T-cell (primary cell): ENCODE results near the gene DDX59. TPM values are rescaled to one million over a fixed set of nuclear protein-coding genes. Genes with fewer than 3 reads are reported as not detected.

Experiments
- ATAC-seq, 4 experiments: fragments of 200-7000 bp in 3 of 4; fragments of 150-1000 bp in 1 of 4; cut with Tn5 transposase; replicated peaks in 1 of 4; 1 replicate in 3 of 4; 2 replicates in 1 of 4; pipeline ENCODE4 v1.10.0; 2021; ENCODE audit warnings: moderate library complexity in 3 of 4, mild to moderate bottlenecking in 2 of 4, moderate number of reproducible peaks in 1 of 4
- CTCF ChIA-PET, 2 donors: fragments of 300-600 bp; sonication (Branson Sonifier 250); formaldehyde crosslinking; loops; one replicate each; lab custom pipeline; 2022; ENCODE audit warnings: antibody characterized with exemption in 2 of 2; lab: Charles Lee
- POLR2A ChIA-PET, 2 donors: fragments of 300-600 bp; sonication (Branson Sonifier 250); formaldehyde crosslinking; loops; one replicate each; lab custom pipeline; 2022; ENCODE audit warnings: antibody characterized with exemption in 2 of 2; lab: Charles Lee
- DNase-seq, 35 experiments: peaks; one replicate each; pipeline versions ENCODE4 v3.0.0 to v3.0.0-alpha.2; 2013 to 2023
- H3K27ac ChIP-seq: one replicate; pipeline ENCODE4 v1.5.1; 2013; ENCODE audit warnings: low read length
- H3K27me3 ChIP-seq, 2 experiments: replicated peaks in 1 of 2; 1 replicate in 1 of 2; 2 replicates in 1 of 2; pipeline versions ENCODE4 v1.6.1 to v1.7.0; 2013; ENCODE audit warnings: low read length in 1 of 2, mixed read lengths in 1 of 2; ENCODE audit not compliant: control insufficient read depth in 2 of 2, insufficient read depth in 2 of 2; ENCODE audit errors: extremely low read depth in 1 of 2
- H3K36me3 ChIP-seq, 2 donors: 1 replicate in 1 of 2; 2 replicates in 1 of 2; pipeline versions ENCODE4 v1.6.1 to v1.7.0; 2013; ENCODE audit warnings: low read length in 1 of 2; ENCODE audit not compliant: control insufficient read depth in 2 of 2, insufficient read depth in 1 of 2; ENCODE audit errors: extremely low read depth in 1 of 2
- H3K4me1 ChIP-seq, 2 experiments: 1 replicate in 1 of 2; 2 replicates in 1 of 2; pipeline versions ENCODE4 v1.6.1 to v1.7.0; 2013; ENCODE audit warnings: low read length in 2 of 2, mixed read lengths in 1 of 2; ENCODE audit not compliant: insufficient read depth in 2 of 2, control insufficient read depth in 1 of 2; ENCODE audit errors: extremely low read depth in 1 of 2
- H3K4me3 ChIP-seq, 2 donors: 1 replicate in 1 of 2; 2 replicates in 1 of 2; pipeline versions ENCODE4 v1.5.1 to v1.7.0; 2013; ENCODE audit warnings: mild to moderate bottlenecking in 2 of 2, low read length in 1 of 2, moderate library complexity in 1 of 2; ENCODE audit not compliant: control insufficient read depth in 1 of 2; ENCODE audit errors: extremely low read depth in 1 of 2
- H3K9me3 ChIP-seq: 2 replicates; pipeline ENCODE4 v1.7.0; 2013
- H3K27ac Mint-ChIP-seq, 2 donors: one replicate each; pipeline ENCODE4 v1.8.0; 2020 to 2021; ENCODE audit warnings: mild to moderate bottlenecking in 2 of 2, mixed read lengths in 2 of 2
- H3K27me3 Mint-ChIP-seq, 2 donors: one replicate each; pipeline ENCODE4 v1.8.0; 2021 to 2022; ENCODE audit warnings: mixed read lengths in 2 of 2
- H3K36me3 Mint-ChIP-seq: one replicate; pipeline ENCODE4 v1.8.0; 2021; ENCODE audit warnings: mixed read lengths
- H3K4me1 Mint-ChIP-seq, 3 donors: one replicate each; pipeline ENCODE4 v1.8.0; 2020 to 2022; ENCODE audit warnings: mixed read lengths in 3 of 3, mild to moderate bottlenecking in 1 of 3
- H3K4me3 Mint-ChIP-seq, 3 donors: one replicate each; pipeline ENCODE4 v1.8.0; 2020 to 2022; ENCODE audit warnings: mild to moderate bottlenecking in 3 of 3, mixed read lengths in 3 of 3, moderate library complexity in 3 of 3
- H3K9me3 Mint-ChIP-seq, 3 donors: one replicate each; pipeline ENCODE4 v1.8.0; 2020 to 2022; ENCODE audit warnings: mixed read lengths in 3 of 3
- WGBS: methylation state at CpG from one replicate; pipeline ENCODE4 v1.1.5; 2013; ENCODE audit warnings: missing lambda C conversion rate; ENCODE audit not compliant: insufficient coverage; 5-methylcytosine and 5-hydroxymethylcytosine counted together
- total RNA-seq, 35 experiments: library from RNA in 6 of 35; stranded (reverse) in 6 of 35; fragments of 120-200 nt in 1 of 35; gene quantifications; one replicate each; pipeline versions ENCODE4 v1.2.1 to v1.2.4 and lab custom pipeline; 2013 to 2026

The DDX59 gene
- total RNA-seq, 5 donors from 2014 or later (not counting 1 experiment from before 2014, with no cell fraction given): 19.2 to 38.7 (median 31.7) TPM

DNA sequence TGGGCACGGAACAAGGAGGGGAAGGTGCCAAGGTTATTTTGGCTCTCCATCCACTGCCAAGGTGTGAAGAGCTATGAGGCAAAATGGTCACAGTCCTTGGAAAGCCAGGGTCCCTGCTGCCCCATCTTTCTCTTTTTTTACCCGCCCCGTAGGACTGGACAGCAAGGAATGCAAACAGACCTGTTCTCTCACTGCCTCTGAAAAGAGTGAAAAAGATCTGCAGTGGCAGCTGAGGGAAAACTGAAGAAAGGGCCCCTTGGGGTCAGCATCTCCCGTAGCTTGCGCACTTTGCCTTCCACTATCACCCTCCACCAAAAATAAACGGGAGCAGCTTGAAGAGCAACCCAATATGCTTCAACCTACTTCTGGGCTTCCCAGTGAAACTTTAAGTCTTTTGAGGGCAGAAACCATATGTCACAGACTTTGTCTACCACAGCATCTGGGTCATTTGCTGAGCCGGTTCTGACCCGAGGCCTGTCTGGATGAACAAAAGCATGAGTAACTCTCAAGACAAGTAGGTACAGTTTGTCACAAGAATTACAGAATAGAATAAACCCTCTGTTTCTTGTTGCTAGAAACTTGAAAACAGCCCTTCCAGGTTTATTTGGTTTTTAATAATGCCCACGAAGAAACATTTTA, 39.7 kb downstream of the DDX59 start:
- CTCF ChIA-PET: interaction anchor here in 1 of 2 donors (0.8 kb wide), 1 partner anchor 8 kb away, joined by 4 read pairs; no protein-coding TSS in a partner anchor
- Histone ChIP-seq H3K4me3 (no peak overlapping the region), H3K27me3 (no peaks in the 10 kb centered on the region), H3K36me3 (no peaks in the 10 kb centered on the region), H3K4me1 (peaks cover 6 to 10% of the 10 kb centered on the region in 2 experiments), H3K9me3 (no peaks in the 10 kb centered on the region), H3K27ac (no peak overlapping the region)
- no peak overlapping the region for H3K27ac Mint-ChIP-seq
- H3K9me3 Mint-ChIP-seq: no peaks in the 10 kb centered on the region
- DNase-seq (no peak), ATAC-seq (no peak)
- peaks cover 23 to 27% (median 26%) of the 10 kb centered on the region in 3 donors for H3K4me1 Mint-ChIP-seq
- 100% methylated on average over 7 of the region's 9 CpGs for WGBS
- POLR2A ChIA-PET: interaction anchor here in 1 of 2 donors (0.6 kb wide), 1 partner anchor 164 kb away, joined by 3 read pairs; no protein-coding TSS in a partner anchor
- H3K36me3 Mint-ChIP-seq: no peaks in the 10 kb centered on the region
- no peaks in the 10 kb centered on the region for H3K27me3 Mint-ChIP-seq
- no peak overlapping the region for H3K4me3 Mint-ChIP-seq

DNA sequence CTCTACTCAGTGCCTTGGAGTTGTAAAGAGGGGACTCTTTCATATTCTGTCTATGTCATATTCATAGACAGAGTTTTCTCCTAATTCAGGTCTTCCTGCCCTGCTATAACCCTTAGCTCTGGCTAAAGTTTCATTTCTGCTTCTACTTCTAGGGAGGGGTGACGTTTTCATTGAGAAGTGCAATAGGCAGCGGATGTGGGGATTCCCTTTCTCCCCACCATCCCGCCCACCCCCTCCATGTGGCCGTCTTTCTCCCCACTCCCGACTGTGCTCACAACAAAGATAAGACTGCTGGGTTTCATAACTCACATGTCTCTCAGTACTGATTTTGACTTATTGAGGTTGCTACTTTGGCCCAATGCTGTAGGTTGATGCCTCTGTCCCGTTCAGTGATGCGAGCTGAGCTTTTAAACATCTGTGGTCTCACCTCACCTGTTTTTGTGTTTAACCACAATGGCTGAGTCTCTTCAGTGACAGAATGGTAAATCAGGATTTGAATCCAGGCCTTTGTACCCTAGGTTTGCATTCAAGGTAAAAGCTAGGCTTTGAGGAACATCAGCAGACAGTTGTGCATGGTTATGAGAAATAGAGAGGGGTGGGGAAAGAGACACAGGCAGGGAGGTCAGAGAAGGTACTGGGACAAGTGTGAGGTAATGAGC, 41.4 kb downstream of the DDX59 start:
- peak overlapping the region in 2 of 3 donors; percentile 17 to 35 for H3K4me3 Mint-ChIP-seq
- ChIA-PET POLR2A (no interaction called here), CTCF (interaction anchor here in 1 of 2 donors (0.6 to 1.1 kb wide), 3 partner anchors 148 to 181 kb away, joined by 3 to 5 read pairs (median 3); no protein-coding TSS in a partner anchor)
- Histone ChIP-seq H3K4me3 (no peak overlapping the region), H3K4me1 (peaks cover 6 to 10% of the 10 kb centered on the region in 2 experiments), H3K27ac (no peak overlapping the region), H3K36me3 (no peaks in the 10 kb centered on the region), H3K9me3 (no peaks in the 10 kb centered on the region), H3K27me3 (no peaks in the 10 kb centered on the region)
- peaks cover 24 to 31% (median 30%) of the 10 kb centered on the region in 3 donors for H3K4me1 Mint-ChIP-seq
- H3K36me3 Mint-ChIP-seq: no peaks in the 10 kb centered on the region
- no peak overlapping the region for H3K27ac Mint-ChIP-seq
- WGBS: 22% methylated on average over 2 of the region's 7 CpGs
- H3K27me3 Mint-ChIP-seq: no peaks in the 10 kb centered on the region
- DNase-seq (peak in 21 of 35 experiments; percentile 4 to 61 (median 14)), ATAC-seq (peak; percentile 23 to 72 (median 54))
- H3K9me3 Mint-ChIP-seq: no peaks in the 10 kb centered on the region

DNA sequence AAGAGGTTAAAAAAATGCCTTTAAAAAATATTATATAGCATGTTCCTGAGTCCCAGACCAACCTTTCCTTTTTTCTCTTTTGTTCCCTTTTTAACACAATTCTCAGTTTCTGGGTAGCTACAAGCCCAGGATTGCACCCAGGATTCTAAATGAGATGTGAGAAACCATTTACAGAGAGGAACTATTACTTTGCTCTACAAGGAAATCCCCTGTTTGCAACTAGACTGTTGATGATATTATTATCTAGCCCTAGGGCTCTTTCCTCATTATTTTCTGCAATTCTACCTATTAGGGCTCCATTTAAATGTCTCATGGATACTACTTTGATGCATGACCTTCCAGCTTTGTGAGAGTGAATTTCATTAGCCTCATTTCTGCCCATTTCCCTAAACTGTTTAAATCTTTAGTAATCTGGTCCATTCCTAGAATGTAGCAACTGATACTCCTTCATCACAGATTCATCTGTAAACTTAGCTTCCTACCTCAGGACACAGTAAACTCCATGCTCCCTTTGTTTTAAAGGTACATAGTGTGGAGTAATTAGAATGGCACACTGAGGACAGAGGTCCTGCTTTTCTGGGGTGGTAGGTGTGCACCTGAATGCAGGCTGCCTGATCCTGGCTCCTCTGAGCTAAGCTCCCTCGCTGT, 42.0 kb downstream of the DDX59 start:
- Mint-ChIP-seq H3K36me3 (no peaks in the 10 kb centered on the region), H3K4me3 (peak overlapping the region in 2 of 3 donors; percentile 17 to 35), H3K27ac (no peak overlapping the region), H3K27me3 (no peaks in the 10 kb centered on the region), H3K9me3 (no peaks in the 10 kb centered on the region), H3K4me1 (peaks cover 24 to 33% (median 31%) of the 10 kb centered on the region in 3 donors)
- Histone ChIP-seq H3K9me3 (no peaks in the 10 kb centered on the region), H3K27ac (no peak overlapping the region), H3K4me3 (no peak overlapping the region), H3K36me3 (no peaks in the 10 kb centered on the region), H3K27me3 (no peaks in the 10 kb centered on the region), H3K4me1 (peaks cover 6 to 10% of the 10 kb centered on the region in 2 experiments)
- WGBS: no CpG with 5 or more reads among the region's 1 CpG
- ChIA-PET CTCF (interaction anchor here in 1 of 2 donors (0.6 to 1.1 kb wide), 4 partner anchors 97 to 182 kb away, joined by 3 to 5 read pairs (median 3); no protein-coding TSS in a partner anchor), POLR2A (no interaction called here)
- DNase-seq (no peak), ATAC-seq (no peak)

DNA sequence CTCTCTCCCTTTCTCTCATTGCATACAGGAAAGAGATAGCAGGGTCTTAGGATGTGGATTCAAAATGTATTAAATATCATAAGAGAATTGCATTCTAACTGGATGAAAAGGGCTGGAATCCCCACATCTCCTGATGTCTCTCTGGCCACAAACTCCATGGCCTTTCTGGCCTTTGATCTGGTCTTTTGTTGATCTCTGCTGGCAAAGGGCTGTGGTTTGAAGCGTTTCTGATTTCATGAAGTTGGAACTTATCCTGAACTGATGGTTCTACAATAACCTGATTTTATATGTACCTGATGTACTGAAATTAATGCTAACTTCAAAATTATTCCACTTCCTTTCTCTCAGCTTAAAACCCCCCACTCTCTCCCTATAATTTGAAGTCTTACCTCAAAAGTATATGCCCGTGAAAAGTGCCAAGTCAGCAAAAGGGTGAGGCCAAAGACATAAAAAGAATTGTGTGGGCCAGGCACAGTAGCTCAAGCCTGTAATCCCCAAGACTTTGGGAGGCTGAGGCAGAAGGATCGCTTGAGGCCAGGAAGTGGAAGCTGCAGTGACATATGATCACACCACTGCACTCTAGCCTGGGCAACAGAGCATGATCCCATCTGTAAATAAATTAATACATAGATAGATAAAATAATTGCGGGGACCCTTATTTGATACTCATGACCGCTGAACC, 42.7 kb downstream of the DDX59 start:
- H3K27ac Mint-ChIP-seq: no peak overlapping the region
- H3K4me1 Mint-ChIP-seq: peaks cover 24 to 33% (median 33%) of the 10 kb centered on the region in 3 donors
- H3K27me3 Mint-ChIP-seq: no peaks in the 10 kb centered on the region
- no peaks in the 10 kb centered on the region for H3K9me3 Mint-ChIP-seq
- no peak for ATAC-seq
- 70% methylated on average over 2 of the region's 5 CpGs for WGBS
- Histone ChIP-seq H3K27me3 (no peaks in the 10 kb centered on the region), H3K9me3 (no peaks in the 10 kb centered on the region), H3K27ac (no peak overlapping the region), H3K4me1 (peaks cover 6 to 15% of the 10 kb centered on the region in 2 experiments), H3K36me3 (no peaks in the 10 kb centered on the region), H3K4me3 (no peak overlapping the region)
- ChIA-PET CTCF (interaction anchor here in 1 of 2 donors (1.0 kb wide), 1 partner anchor 98 kb away, joined by 3 read pairs; no protein-coding TSS in a partner anchor), POLR2A (no interaction called here)
- no peak overlapping the region for H3K4me3 Mint-ChIP-seq
- no peak for DNase-seq
- no peaks in the 10 kb centered on the region for H3K36me3 Mint-ChIP-seq

DNA sequence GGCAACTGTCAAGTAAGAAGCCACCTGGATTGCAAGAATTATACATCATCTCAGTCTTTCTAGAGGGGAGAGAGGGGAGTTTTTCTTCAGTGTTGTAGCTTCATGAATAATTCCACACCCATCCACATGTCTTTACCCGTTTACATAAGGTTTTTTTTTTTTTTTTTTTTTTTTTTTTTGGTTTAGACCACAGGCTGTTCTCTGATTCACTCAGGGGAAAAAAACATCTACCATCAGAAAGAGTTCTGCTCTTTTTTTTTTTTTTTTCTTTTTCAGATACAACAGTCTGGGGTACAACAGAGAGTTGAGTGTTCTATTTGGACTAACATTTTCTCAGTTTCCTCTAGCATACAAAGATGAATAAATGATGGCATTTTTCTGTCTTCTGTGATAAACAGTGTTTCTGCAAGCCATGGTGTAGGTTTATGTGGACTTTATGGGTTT, 44.3 kb downstream of the DDX59 start:
- Mint-ChIP-seq H3K4me3 (no peak overlapping the region), H3K27me3 (no peaks in the 10 kb centered on the region), H3K36me3 (no peaks in the 10 kb centered on the region), H3K4me1 (peaks cover 33 to 42% (median 38%) of the 10 kb centered on the region in 3 donors), H3K9me3 (no peaks in the 10 kb centered on the region), H3K27ac (peak overlapping the region in 1 of 2 donors; percentile 2)
- H3K9me3 ChIP-seq: no peaks in the 10 kb centered on the region
- ATAC-seq (peak in 1 of 4 experiments; percentile 13), DNase-seq (peak in 1 of 35 experiments; percentile 41)
- no peaks in the 10 kb centered on the region for H3K36me3 ChIP-seq
- peaks cover 9 to 25% of the 10 kb centered on the region in 2 experiments for H3K4me1 ChIP-seq
- no peak overlapping the region for H3K4me3 ChIP-seq
- ChIA-PET POLR2A (interaction anchor here in 1 of 2 donors (0.9 kb wide), 1 partner anchor 69 kb away, joined by 3 read pairs; no protein-coding TSS in a partner anchor), CTCF (interaction anchor here (0.5 to 1.6 kb wide), 7 partner anchors 18 to 390 kb away, joined by 3 to 8 read pairs (median 4); partner anchors contain the start of gene DDX59 (in 1 of the 2))
- no CpG with 5 or more reads among the region's 1 CpG for WGBS
- H3K27ac ChIP-seq: no peak overlapping the region
- H3K27me3 ChIP-seq: peaks cover 0 to 2% of the 10 kb centered on the region in 2 experiments
